A549 (cell line): ENCODE measurements around the gene COL19A1. TPM values are rescaled to one million over a fixed set of nuclear protein-coding genes. Genes with fewer than 3 reads are reported as not detected.
"Not testable (repeated sequence)": the region's sequence is repeated elsewhere in the genome, so short reads cannot be mapped to it uniquely, and the experiment has no call there.

Experiments used
- ATAC-seq, 2 experiments: fragments of 200-7000 bp in 1 of 2; fragments of >200 bp in 1 of 2; cut with Nextera tagmentation in 1 of 2; cut with Tn5 transposase in 1 of 2; 3 replicates each; pipeline versions ENCODE4 v1.8.0 to v1.9.1; 2018 to 2020; ENCODE audit warnings: mild to moderate bottlenecking in 1 of 2, moderate library complexity in 1 of 2
- CTCF ChIA-PET: fragments of 300-600 bp; sonication (Branson Sonifier 250); formaldehyde crosslinking; extraction: SDS; loops from one replicate; lab custom pipeline; 2021; ENCODE audit warnings: antibody characterized with exemption, inconsistent platforms; lab: Yijun Ruan, JAX
- POLR2A ChIA-PET: fragments of 350-600 bp; formaldehyde crosslinking; extraction: SDS; loops from one replicate; lab custom pipeline; 2021; ENCODE audit warnings: antibody characterized with exemption, inconsistent platforms; lab: Yijun Ruan, JAX
- DNase-seq, 2 experiments: peaks; one replicate each; pipeline versions ENCODE4 v3.0.0 to v3.0.0-alpha.2; 2011 to 2016; ENCODE audit warnings: low read depth in 1 of 2, low spot score in 1 of 2
- FAIRE-seq: peaks from 2 replicates; lab custom pipeline; 2011; peaks lifted over from hg19 to GRCh38; lab: Jason Lieb, UNC
- H3K27ac ChIP-seq, 2 experiments: fragments of >200 bp; sonication (Bioruptor Twin); formaldehyde crosslinking; 3 replicates each; pipeline ENCODE4 v1.5.1; 2016 to 2017
- H3K4me1 ChIP-seq: fragments of >200 bp; sonication (Bioruptor Twin); formaldehyde crosslinking; 3 replicates; pipeline ENCODE4 v1.6.1; 2016
- H3K4me2 ChIP-seq: fragments of >200 bp; sonication (Bioruptor Twin); formaldehyde crosslinking; 3 replicates; pipeline ENCODE4 v1.6.1; 2016
- H3K4me3 ChIP-seq: fragments of >200 bp; sonication (Bioruptor Twin); formaldehyde crosslinking; 3 replicates; pipeline ENCODE4 v1.5.1; 2016
- H3K9me3 ChIP-seq: fragments of >200 bp; sonication (Bioruptor Twin); formaldehyde crosslinking; 3 replicates; pipeline ENCODE4 v1.6.1; 2016
- CBX8 ChIP-seq: fragments of 200-600 bp; sonication (generic); IDR thresholded peaks from 2 replicates; pipeline ENCODE4 v1.6.1; 2016
- CHD2 ChIP-seq: fragments of 150-350 bp; IDR thresholded peaks from 2 replicates; pipeline ENCODE4 v1.6.1; 2014; ENCODE audit warnings: low read length; ENCODE audit not compliant: partially characterized antibody
- FOSB ChIP-seq: fragments of 250-450 bp; sonication (Bioruptor Pico); IDR thresholded peaks from 2 replicates; pipeline ENCODE4 v1.5.0; 2020; ENCODE audit warnings: mild to moderate bottlenecking, moderate library complexity
- FOSL2 ChIP-seq, 2 experiments: fragments of 450-650 bp in 1 of 2; fragments of >200 bp in 1 of 2; sonication (Bioruptor Twin) in 1 of 2; formaldehyde crosslinking; IDR thresholded peaks; 2 replicates each; pipeline versions ENCODE4 v1.5.0 to v1.6.1; 2016 to 2020; ENCODE audit warnings: mild to moderate bottlenecking in 1 of 2, moderate library complexity in 1 of 2
- FOXS1 ChIP-seq: fragments of 250-450 bp; sonication (Bioruptor Pico); IDR thresholded peaks from 2 replicates; pipeline ENCODE4 v1.5.0; 2020; ENCODE audit warnings: mild to moderate bottlenecking, moderate library complexity
- HDAC2 ChIP-seq: fragments of 200-600 bp; sonication (generic); IDR thresholded peaks from 2 replicates; pipeline ENCODE4 v1.6.1; 2016
- HOXB5 ChIP-seq: fragments of 250-450 bp; sonication (Bioruptor Pico); IDR thresholded peaks from 2 replicates; pipeline ENCODE4 v1.5.0; 2020; ENCODE audit warnings: mild to moderate bottlenecking, moderate library complexity
- KDM5A ChIP-seq: fragments of 200-600 bp; sonication (generic); IDR thresholded peaks from 2 replicates; pipeline ENCODE4 v1.6.1; 2016; ENCODE audit warnings: antibody characterized with exemption, mild to moderate bottlenecking
- MAFK ChIP-seq: fragments of 450-650 bp; IDR thresholded peaks from 2 replicates; pipeline ENCODE4 v1.6.1; 2014; ENCODE audit not compliant: partially characterized antibody
- NFE2L2 ChIP-seq: fragments of 150-350 bp; conservative IDR thresholded peaks from 2 replicates; pipeline ENCODE4 v1.6.1; 2014; ENCODE audit warnings: low read length
- POLR2AphosphoS2 ChIP-seq: conservative IDR thresholded peaks from 2 replicates; pipeline ENCODE4 v1.6.1; 2012; ENCODE audit warnings: low read length, improper control_type of control experiment, inconsistent platforms
- RAD21 ChIP-seq, 2 experiments: fragments of >200 bp in 1 of 2; sonication (Bioruptor Twin) in 1 of 2; formaldehyde crosslinking in 1 of 2; IDR thresholded peaks in 1 of 2; conservative IDR thresholded peaks in 1 of 2; 2 replicates in 1 of 2; 3 replicates in 1 of 2; pipeline ENCODE4 v1.6.1; 2012 to 2018; ENCODE audit warnings: inconsistent platforms in 1 of 2
- RCOR1 ChIP-seq: fragments of 150-350 bp; IDR thresholded peaks from 2 replicates; pipeline ENCODE4 v1.6.1; 2014; ENCODE audit warnings: antibody characterized with exemption, low read length, low read depth
- SMC3 ChIP-seq: fragments of >200 bp; sonication (Bioruptor Twin); formaldehyde crosslinking; IDR thresholded peaks from 3 replicates; pipeline ENCODE4 v1.6.1; 2018; ENCODE audit warnings: inconsistent platforms
- TFCP2L1 ChIP-seq: fragments of 250-450 bp; sonication (Bioruptor Pico); IDR thresholded peaks from 2 replicates; pipeline ENCODE4 v1.5.0; 2021; ENCODE audit warnings: mild to moderate bottlenecking
- ZFP36 ChIP-seq: fragments of 450-650 bp; IDR thresholded peaks from 2 replicates; pipeline ENCODE4 v1.6.1; 2014; ENCODE audit warnings: borderline replicate concordance; ENCODE audit not compliant: partially characterized antibody
- WGBS: methylation state at CpG from one replicate; pipeline ENCODE4 v1.1.6; 2017; ENCODE audit errors: missing lambda C conversion rate; 5-methylcytosine and 5-hydroxymethylcytosine counted together
- polyA plus RNA-seq, 4 experiments: library from polyadenylated mRNA; depleted of rRNA in 3 of 4; stranded (reverse); fragments of >200 nt; fragmentation: RNase III in 1 of 4; extraction: RNeasy Plus Mini Kit Qiagen cat#74134 plus additional on column Dnase treatment in 1 of 4; gene quantifications; 2 replicates in 3 of 4; 3 replicates in 1 of 4; pipeline ENCODE4 v1.2.3, GENCODE V29; 2011 to 2017
- TF ChIP-seq, protein P1 (sequence below): IDR thresholded peaks from 2 replicates; pipeline ENCODE4 v1.6.1; 2012
- TF ChIP-seq, protein P2 (sequence below): fragments of >200 bp; sonication (Bioruptor Twin); formaldehyde crosslinking; IDR thresholded peaks from 3 replicates; pipeline ENCODE4 v1.5.1; 2016
- TF ChIP-seq, protein P3 (sequence below): fragments of 200-600 bp; sonication (generic); IDR thresholded peaks from 2 replicates; pipeline ENCODE4 v1.6.1; 2016; ENCODE audit warnings: antibody characterized with exemption, mild to moderate bottlenecking, moderate library complexity

COL19A1 gene
- polyA plus RNA-seq, 2 of the 4 experiments (the other 2 are of a cell fraction): not detected

DNA sequence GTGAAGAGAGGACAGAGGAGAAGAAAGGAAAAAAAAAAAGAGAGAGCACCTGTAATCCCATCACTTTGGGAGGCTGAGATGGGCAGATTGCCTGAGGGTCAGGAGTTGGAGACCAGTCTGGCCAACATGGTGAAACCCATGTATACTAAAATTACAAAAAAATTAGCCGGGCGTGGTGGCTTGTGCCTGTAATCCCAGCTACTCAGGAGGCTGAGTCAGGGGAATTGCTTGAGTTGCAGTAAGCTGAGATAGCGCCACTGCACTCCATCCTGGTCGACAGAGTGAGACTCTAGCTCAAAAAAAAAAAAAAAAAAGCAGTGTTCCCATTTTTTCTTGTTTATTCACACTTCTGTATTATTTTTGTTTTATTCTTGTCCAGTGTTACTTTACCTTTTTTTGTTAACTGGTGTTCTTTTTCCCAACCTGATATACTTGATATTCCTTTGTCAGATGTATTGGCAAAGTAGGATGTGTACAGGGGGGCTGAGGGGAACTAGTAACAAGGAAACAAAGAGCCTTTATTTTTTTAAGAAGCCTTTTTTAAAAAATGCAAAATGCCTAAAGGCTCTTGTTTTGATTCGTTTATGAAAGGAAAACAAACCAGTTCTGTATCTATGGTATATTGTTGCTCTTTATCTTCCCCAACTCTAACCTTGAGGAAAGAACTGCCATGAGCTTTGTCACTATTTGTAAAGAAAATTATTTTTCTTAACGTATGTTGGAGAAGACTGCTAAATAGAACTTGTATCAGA, 22.3 kb downstream of the COL19A1 start:
- no peak for TF ChIP-seq SMC3
- no peak for FAIRE-seq
- Histone ChIP-seq H3K4me3 (no peak overlapping the region), H3K4me1 (no peaks in the 10 kb centered on the region), H3K4me2 (no peak overlapping the region), H3K9me3 (no peaks in the 10 kb centered on the region), H3K27ac (no peak overlapping the region)
- no peak for ATAC-seq
- ChIA-PET POLR2A (no interaction called here), CTCF (no interaction called here)
- DNase-seq: no peak
- 33% methylated on average over 6 of the region's 6 CpGs for WGBS

DNA sequence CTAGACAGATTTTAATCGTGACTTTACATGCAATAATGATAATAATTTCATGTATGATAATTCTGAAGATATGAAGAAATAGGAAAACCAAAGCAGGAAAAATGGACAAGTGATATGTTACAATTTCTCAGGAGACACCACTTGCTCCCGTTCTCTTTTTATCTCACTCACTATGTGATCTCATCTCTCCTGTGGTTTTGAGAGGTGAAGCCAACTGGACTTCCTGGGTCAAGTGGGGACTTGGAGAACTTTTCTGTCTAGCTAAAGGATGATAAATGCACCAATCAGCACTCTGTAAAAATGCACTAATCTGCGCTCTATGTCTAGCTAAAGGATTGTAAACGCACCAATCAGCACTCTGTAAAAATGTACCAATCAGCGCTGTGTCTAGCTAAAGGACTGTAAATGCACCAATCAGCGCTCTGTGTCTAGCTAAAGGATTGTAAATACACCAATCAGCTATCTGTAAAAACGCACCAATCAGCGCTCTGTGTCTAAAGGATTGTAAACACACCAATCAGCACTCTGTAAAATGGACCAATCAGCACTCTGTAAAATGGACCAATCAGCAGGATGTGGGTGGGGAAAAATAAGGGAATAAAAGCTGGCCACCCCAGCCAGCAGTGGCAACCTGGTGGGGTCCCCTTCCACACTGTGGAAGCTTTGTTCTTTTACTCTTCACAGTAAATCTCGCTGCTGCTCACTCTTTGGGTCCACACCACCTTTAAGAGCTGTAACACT, 23.0 kb downstream of the COL19A1 start:
- H3K4me1 ChIP-seq, FAIRE-seq, POLR2A ChIA-PET, H3K9me3 ChIP-seq, H3K4me2 ChIP-seq, ATAC-seq, H3K4me3 ChIP-seq, CTCF ChIA-PET, H3K27ac ChIP-seq, DNase-seq: not testable (repeated sequence)
- WGBS: 47% methylated on average over 9 of the region's 9 CpGs

DNA sequence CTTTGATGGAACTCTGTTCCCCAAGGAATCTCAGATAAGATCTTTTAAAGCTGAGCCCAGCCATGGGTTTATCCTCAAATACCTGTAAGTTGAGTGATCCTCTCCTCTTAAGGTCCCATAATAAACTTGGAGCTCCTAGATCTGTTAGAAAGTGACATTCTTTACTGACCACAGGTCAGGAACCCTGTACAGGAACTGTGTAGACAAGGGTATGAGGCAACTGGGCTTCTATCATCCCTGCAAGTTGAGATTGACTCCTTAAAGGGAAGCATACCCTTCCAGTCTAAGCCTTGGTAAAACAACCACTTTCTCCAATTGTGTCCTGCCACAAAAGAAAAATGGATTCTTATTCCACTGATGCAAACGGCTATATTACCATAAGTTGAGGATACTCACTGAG, 26.2 kb downstream of the COL19A1 start:
- CTCF ChIA-PET, H3K27ac ChIP-seq, H3K4me2 ChIP-seq, ATAC-seq, POLR2A ChIA-PET, H3K4me1 ChIP-seq, DNase-seq, H3K9me3 ChIP-seq, H3K4me3 ChIP-seq, FAIRE-seq: not testable (repeated sequence)
- 0% methylated on average over 1 of the region's 1 CpG for WGBS

DNA sequence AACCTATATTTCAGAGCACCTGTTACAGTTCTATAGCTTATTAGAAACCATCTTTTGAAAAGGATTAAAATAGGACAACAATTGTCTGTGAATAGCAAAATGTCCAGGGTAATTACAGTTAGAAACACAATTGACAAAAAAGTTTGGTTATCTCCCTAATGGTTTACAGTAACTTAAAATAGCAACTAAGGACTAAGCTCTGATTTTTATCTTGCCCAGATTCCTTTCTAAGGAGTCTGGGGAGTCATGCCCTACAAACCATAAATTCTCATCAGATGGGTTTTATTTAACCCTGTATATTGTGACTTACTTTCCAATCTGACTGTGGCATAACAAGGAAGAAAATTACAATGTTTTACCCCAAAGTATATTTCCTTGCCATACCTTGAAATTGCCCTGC, 26.9 kb downstream of the COL19A1 start:
- H3K9me3 ChIP-seq, H3K4me3 ChIP-seq, DNase-seq, H3K4me2 ChIP-seq, CTCF ChIA-PET, H3K27ac ChIP-seq, ATAC-seq, FAIRE-seq, H3K4me1 ChIP-seq, POLR2A ChIA-PET: not testable (repeated sequence)

DNA sequence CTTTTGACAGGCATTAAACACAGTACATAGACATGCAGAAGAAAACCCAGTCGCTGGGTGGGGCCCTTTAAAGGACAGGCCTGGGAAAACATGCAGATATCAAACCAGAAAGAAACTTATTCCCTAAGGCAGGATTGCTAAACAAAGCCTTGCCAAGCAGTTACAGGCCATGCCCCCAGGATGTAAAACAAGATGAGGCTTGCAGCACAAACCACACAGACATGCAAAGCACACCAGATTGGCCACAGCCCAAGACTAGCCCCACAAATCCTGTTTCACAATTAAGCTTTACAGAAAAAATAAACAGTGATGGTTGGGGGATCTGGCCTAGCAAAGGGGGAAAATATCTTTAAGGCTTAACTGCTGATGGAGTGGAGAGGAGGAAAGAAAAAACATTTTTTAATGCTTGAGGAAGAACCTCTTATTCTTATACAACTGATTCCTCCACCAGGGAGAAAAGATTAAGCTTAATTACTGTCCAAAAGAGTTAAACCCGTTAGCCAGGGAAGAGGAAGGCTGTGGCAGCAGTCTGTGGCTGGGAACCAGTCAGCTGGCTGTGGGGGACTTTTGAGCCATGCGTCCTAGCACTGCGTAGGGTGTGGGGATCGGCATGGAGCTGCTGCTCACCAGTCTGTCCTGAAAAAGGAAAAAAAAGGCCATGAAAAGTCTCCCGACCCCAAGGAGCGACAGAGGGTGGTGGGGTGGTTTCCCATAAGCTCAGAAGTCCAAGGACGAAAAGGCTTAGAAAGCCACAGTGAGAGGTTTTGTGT, 28.4 kb downstream of the COL19A1 start:
- no peak overlapping the region for H3K4me2 ChIP-seq
- no peaks in the 10 kb centered on the region for H3K4me1 ChIP-seq

DNA sequence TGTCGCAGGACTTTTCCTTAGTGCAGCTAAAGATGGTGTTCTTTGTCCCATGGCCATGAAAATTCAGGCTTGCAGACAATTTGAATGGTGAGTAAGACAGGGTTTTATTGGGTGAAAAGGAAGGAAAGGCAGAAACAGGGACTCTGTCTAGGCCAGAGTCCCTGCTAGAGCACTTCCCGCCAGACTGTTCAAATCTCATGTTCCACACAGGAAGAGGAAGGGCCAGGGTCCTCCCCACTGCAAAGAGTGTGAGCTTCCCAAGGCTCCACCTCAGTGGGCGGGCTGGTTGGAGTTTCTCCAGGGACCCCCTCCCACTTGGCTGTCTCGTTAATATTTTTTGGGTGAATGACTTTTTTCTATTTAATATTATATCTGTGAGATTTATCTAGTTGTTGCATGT, 29.0 kb downstream of the COL19A1 start:
- 27% methylated on average over 4 of the region's 4 CpGs for WGBS
- FAIRE-seq (no peak), ATAC-seq (no peak), DNase-seq (no peak)
- H3K9me3 ChIP-seq: no peaks in the 10 kb centered on the region
- no peaks in the 10 kb centered on the region for H3K4me1 ChIP-seq
- ChIA-PET CTCF (no interaction called here), POLR2A (no interaction called here)
- no peak overlapping the region for H3K4me2 ChIP-seq
- H3K27ac ChIP-seq: no peak overlapping the region
- H3K4me3 ChIP-seq: no peak overlapping the region
- no peak for TF ChIP-seq FOXS1 (CRISPR knock-in tag)
- TF ChIP-seq ZFP36: no peak
- TF ChIP-seq TFCP2L1: no peak
- TF ChIP-seq RAD21 (conservative IDR thresholded peaks at IDR 0.05 in 1 of 2, IDR thresholded peaks at IDR 0.05 in 1 of 2): no peak
- TF ChIP-seq, protein P1, sequence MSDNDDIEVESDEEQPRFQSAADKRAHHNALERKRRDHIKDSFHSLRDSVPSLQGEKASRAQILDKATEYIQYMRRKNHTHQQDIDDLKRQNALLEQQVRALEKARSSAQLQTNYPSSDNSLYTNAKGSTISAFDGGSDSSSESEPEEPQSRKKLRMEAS: no peak
- no peak for TF ChIP-seq HOXB5 (CRISPR knock-in tag)
- TF ChIP-seq, protein P2, sequence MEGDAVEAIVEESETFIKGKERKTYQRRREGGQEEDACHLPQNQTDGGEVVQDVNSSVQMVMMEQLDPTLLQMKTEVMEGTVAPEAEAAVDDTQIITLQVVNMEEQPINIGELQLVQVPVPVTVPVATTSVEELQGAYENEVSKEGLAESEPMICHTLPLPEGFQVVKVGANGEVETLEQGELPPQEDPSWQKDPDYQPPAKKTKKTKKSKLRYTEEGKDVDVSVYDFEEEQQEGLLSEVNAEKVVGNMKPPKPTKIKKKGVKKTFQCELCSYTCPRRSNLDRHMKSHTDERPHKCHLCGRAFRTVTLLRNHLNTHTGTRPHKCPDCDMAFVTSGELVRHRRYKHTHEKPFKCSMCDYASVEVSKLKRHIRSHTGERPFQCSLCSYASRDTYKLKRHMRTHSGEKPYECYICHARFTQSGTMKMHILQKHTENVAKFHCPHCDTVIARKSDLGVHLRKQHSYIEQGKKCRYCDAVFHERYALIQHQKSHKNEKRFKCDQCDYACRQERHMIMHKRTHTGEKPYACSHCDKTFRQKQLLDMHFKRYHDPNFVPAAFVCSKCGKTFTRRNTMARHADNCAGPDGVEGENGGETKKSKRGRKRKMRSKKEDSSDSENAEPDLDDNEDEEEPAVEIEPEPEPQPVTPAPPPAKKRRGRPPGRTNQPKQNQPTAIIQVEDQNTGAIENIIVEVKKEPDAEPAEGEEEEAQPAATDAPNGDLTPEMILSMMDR: no peak
- TF ChIP-seq, protein P3, sequence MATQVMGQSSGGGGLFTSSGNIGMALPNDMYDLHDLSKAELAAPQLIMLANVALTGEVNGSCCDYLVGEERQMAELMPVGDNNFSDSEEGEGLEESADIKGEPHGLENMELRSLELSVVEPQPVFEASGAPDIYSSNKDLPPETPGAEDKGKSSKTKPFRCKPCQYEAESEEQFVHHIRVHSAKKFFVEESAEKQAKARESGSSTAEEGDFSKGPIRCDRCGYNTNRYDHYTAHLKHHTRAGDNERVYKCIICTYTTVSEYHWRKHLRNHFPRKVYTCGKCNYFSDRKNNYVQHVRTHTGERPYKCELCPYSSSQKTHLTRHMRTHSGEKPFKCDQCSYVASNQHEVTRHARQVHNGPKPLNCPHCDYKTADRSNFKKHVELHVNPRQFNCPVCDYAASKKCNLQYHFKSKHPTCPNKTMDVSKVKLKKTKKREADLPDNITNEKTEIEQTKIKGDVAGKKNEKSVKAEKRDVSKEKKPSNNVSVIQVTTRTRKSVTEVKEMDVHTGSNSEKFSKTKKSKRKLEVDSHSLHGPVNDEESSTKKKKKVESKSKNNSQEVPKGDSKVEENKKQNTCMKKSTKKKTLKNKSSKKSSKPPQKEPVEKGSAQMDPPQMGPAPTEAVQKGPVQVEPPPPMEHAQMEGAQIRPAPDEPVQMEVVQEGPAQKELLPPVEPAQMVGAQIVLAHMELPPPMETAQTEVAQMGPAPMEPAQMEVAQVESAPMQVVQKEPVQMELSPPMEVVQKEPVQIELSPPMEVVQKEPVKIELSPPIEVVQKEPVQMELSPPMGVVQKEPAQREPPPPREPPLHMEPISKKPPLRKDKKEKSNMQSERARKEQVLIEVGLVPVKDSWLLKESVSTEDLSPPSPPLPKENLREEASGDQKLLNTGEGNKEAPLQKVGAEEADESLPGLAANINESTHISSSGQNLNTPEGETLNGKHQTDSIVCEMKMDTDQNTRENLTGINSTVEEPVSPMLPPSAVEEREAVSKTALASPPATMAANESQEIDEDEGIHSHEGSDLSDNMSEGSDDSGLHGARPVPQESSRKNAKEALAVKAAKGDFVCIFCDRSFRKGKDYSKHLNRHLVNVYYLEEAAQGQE: no peak
- TF ChIP-seq FOSL2 (IDR thresholded peaks at IDR 0.05): no peak
- TF ChIP-seq FOSL2 (CRISPR knock-in tag; IDR thresholded peaks at IDR 0.05): no peak

More for the DNA sequence above, 28.4 kb downstream of the COL19A1 start:
- CTCF ChIA-PET: no interaction called here
- TF ChIP-seq CBX8: no peak
- TF ChIP-seq POLR2AphosphoS2: no peak
- no peak for TF ChIP-seq HDAC2
- TF ChIP-seq RCOR1: no peak
- no peak for TF ChIP-seq CHD2
- TF ChIP-seq FOSB: no peak
- no peak for TF ChIP-seq MAFK
- no peak for TF ChIP-seq KDM5A
- no peak for TF ChIP-seq NFE2L2
- ATAC-seq (no peak), DNase-seq (no peak), FAIRE-seq (no peak)
- Histone ChIP-seq H3K27ac (no peak overlapping the region), H3K4me3 (no peak overlapping the region), H3K9me3 (no peaks in the 10 kb centered on the region)
- POLR2A ChIA-PET: no interaction called here
- WGBS: 39% methylated on average over 8 of the region's 8 CpGs
